GM21447 (cell line): ENCODE measurements around the gene CFAP77.

Experiments
- ATAC-seq: cut with Tn5 transposase; IDR thresholded peaks from one replicate; pipeline ENCODE4 v1.9.1; 2021; ENCODE audit not compliant: unreplicated experiment

Gene CFAP77

DNA sequence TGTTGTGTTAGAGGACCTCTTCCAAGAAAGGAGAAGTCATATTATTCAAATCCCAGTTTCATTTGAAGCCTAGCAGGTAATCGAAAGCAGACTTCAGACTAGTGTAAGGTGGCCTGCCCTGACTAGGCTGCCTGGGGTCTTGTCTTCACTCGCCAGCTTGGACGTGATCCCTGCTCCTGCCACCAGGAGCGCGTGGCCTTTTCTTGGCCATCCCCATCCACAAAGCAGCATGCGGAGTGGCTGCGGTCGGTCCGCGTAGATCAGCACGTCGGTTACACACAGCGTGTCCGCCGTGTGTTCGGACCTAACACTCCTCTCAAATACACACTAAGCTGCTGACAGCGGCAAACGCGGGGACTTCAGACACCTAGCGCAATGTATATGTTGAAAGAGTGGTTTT is 37.3 kb downstream of the CFAP77 start:
- no peak for ATAC-seq

DNA sequence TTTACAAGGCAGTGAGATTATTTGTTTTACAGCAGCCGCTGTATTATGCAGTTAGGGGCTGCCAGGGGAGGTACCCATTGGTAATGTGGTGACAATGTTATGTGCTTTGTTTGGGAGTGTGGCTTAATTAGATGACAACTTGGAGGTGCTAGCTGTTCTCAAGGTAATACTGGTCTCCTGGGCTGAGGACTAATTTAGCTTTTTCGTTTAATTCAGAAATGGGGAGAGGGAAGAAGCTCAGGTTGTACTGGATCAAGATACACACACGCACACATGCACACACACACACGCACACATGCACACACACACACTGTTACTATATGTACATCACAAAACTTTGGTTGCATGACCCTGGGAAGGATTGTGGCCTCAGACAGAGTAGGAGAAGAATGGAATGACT is 37.9 kb downstream of the CFAP77 start:
- ATAC-seq, result no peak

DNA sequence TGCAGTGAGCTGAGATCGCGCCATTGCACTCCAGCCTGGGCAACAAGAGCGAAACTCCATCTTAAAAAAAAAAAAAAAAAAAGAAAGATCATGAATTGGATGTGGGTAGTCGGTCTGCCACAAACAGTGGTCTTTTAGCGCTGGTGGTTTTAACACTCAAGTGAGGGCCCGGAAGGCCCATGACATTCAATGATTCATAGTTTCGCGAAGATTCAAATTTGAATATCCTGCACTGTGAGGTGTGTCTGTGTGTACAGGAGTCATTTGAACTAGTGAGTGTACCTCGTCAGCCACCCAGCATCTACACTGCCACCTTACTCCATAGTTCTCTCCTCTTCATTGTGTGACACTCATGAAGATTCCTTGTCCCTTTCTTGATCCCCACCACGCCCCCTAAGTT is 41.3 kb downstream of the CFAP77 start:
- no peak for ATAC-seq

DNA sequence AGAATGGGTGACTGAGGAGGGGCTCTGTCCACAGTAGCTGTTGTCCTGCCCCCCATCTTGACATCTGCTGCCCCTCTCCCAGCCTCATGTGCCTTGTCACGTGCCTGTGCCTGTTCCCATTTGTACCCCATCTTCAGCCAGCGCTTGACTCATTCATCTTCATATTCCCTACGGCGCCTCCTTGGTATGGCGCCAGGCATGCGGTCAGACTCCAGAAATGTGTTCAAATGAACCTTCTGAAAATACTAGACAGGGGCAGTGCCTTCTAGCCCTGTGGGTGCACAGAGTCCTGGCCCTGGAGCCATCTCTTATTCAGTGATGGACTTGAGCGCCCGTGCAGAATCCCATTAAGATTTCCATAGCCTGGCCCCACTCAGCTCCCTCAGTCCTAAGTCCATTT is 46.2 kb downstream of the CFAP77 start:
- ATAC-seq, result no peak

- ATAC-seq, result no peak
Measured at GRCh38 chr9:132457504-132458236, 47.7 kb downstream of the CFAP77 start.

DNA sequence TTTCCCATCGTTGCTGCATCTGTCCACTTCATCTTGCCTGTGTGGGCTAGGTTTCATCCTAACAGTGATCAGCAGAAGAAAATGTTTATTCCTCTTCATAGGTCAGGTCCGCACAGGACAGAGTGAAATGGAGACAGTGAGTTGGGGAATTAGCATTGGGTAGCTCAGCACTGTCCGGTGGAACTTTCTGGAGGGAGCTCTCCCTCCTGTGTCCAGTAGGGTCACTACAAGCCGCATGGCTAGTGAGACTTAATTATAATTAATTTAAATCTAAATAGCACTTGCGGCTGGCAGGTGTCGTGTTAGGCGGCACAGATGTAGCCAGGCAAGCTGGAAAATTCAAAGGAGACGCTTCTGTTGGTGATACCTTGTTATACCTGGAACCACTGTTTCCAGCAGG is 48.4 kb downstream of the CFAP77 start:
- no peak for ATAC-seq

DNA sequence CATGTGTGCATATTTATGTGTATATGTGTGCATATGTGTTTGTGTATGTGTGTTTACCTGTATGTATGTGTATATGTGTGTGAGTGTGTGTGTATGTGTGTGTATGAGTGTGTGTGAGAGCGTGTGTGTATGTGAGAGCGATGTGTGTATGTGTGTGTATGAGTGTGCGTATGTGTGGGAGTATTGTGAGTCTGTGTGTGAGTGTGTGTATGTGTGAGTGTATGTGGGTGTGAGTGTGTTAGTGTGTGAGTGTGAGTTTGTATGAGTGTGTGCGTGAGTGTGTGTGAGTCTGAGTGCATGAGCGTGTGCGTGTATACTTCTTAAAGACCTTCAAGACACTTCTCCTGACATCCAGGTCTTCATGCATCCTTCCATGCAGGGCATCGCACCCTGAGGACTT is 49.6 kb downstream of the CFAP77 start:
- no peak for ATAC-seq

- ATAC-seq, result no peak
Measured at GRCh38 chr9:132460240-132460639, 50.2 kb downstream of the CFAP77 start.

- ATAC-seq, result no peak
Measured at GRCh38 chr9:132461281-132461896, 51.4 kb downstream of the CFAP77 start.

- ATAC-seq, result no peak
Measured at GRCh38 chr9:132461971-132462370, 52.0 kb downstream of the CFAP77 start.

DNA sequence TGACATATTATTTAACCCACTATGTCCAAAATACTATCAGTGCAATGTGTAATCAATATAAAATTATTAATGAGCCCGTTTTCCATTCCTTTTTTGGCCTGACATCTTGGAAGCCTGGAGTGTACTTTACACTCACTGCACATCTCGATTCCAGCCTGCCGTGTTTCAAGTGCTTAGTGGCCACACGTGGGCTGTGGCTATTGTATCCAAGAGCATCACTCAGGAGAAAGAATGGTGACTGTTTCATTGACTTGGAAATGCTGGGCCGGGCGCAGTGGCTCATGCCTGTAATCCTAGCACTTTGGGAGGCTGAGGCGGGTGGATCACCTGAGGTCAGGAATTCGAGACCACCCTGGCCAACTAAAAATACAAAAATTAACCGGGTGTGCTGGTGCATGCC is 54.5 kb downstream of the CFAP77 start:
- no peak for ATAC-seq

DNA sequence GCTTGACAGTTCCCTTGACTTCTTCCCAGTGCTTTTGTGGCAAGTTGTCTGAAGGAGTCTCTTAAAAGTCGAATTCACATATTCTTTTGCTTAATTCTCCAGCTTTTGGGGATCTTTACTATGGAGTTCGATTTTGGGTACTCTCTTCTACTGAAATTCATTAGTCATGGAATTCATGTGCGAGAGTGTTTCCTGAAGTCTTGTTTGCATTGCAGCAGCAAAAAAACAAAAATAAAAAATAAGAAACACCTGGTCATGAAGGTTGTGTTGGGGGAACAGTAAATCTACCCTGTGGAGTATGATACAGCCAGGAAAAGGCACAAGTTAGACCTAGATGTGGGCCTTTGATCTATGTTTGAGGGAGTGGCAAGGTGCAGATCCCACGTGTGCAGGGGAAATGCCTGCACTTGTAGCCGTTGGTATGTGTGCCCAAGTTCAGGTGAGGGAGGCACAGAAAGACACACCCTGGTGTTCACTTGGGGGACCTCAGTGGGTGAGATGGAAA is 55.2 kb downstream of the CFAP77 start:
- ATAC-seq, result no peak

GRCh38 chr9:132472199-132472598 is 62.2 kb downstream of the CFAP77 start:
- no peak for ATAC-seq

GRCh38 chr9:132472599-132472998 is 62.6 kb downstream of the CFAP77 start:
- ATAC-seq, result no peak

DNA sequence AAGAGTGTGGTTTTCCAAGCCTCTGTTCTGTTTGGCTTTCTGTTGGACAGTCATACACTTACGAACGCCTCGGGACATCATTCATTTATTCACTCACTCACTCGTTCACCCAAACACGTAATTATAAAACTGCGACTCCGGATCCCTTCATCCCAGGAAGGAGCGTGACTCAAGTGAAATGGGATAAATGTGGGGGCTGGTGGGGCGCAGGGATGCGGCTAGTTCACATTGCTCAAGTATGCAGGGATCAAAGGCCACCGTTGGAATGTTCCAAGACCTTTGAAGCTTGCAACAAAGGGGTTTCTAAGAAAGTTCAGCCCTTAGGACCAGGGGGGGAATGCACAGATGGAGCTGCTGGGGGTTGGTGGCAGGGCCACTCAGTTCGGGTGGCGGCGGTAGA is 64.2 kb downstream of the CFAP77 start:
- ATAC-seq, result no peak

DNA sequence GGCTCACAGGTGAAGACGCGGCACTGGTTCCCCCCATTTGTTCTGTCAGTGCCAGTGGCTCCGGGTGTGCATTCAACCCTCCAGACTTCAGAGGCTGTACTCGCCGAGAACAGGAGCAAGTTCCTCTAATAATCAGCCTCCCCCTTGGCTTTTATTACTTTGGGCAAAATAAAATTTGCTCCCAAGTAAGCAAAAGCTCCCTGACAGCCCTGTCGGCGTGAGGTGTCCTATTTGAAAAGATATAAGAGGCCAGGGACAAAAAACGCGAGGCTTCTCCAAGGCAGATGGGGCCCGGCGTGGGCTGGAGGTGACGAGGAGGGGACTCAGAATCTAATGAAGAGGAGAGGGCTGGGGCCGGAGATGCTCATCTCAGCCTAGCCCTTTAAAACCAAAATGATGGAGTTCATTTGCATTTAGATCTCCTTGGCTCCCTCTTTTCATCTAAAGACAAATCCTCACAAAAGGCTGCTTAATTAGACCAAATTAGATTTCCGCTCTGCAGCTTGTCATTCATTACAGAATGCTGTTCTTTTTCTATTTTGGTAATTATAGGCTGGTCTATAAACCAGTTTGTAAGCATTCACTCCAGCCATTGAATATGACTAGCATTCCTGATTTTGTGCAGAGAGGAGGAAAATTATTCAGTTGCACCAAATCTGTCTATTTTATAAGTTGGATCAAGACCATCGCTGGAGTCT is 68.5 kb downstream of the CFAP77 start:
- ATAC-seq, result no peak

DNA sequence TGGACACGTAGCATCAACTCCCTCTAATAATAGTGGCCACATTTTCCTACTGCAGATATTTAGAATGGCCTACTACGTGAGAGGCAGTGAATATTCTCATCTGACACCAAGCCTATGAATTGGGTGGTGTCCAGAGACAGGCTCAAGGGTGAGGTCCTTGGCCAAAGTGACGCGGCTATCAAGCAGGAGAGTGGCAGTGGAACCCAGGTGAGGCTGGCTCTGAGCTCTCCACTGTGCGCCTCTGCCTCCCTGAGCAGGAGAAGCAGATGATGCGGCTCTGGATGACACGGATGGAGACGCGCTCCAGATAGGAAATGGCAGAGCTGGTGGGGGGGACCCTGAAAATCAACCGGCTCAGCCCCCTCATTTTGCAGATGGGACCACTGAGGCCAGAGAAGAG is 69.7 kb downstream of the CFAP77 start:
- no peak for ATAC-seq

DNA sequence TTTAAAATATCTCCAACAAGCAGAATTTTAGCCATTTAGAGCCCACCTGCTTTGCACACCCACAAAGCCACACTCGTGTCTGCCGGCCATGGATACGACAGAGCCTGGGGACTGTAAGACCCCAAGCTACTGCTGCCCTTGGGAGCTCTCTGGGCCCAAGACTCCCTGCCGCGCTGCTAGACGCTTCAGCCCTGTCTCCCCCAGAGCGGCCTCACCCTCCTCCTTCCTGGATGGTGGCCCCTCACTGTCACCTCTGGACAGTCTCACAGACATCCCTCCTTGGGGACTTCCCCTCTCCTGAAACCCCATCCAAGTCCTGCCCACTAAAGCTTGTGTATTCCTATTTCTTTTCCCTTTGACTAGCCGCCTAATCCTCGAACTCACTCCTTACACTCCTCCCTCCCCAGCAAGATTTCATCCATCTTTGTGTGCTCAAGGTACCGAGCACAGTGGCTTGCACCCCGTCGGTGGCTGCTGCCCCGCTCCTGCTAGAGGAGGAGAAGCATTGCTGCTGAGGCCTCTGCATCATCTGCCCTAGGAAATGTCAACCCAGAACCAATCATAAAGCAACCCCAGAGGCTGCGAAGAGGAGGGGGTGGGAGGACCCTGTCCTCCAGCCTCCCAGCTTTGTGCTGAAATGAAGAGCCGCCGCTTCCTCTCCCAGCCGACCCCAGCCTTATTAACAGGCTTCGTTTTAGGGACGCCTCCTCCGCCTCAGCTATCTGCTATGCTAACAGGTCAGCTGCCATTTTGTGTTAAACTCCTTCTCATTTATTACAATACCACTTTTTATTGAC is 71.2 kb downstream of the CFAP77 start:
- no peak for ATAC-seq

GRCh38 chr9:132482196-132482813 is 72.3 kb downstream of the CFAP77 start:
- ATAC-seq, result no peak

GRCh38 chr9:132485393-132485792 is 75.4 kb downstream of the CFAP77 start:
- ATAC-seq, result no peak
